K562 (cell line): Measurements from ENCODE around the gene TMEM143. TPM values are rescaled to one million over a fixed set of nuclear protein-coding genes. Genes with fewer than 3 reads are reported as not detected.
A peak's percentile ranks its signal among the peaks of the same experiment; 100 is the strongest.

Experiments
- ATF7 ChIP-seq: fragments of 450-650 bp; IDR thresholded peaks from 2 replicates; pipeline ENCODE4 v1.7.1; 2014; ENCODE audit warnings: mild to moderate bottlenecking, moderate library complexity
- FOXK1 ChIP-seq: sonication (generic); formaldehyde crosslinking; IDR thresholded peaks from 2 replicates; pipeline ENCODE4 v1.8.0; 2022; ENCODE audit warnings: missing genetic modification reagents, mild to moderate bottlenecking, borderline replicate concordance
- GATA2 ChIP-seq: sonication (generic); formaldehyde crosslinking; IDR thresholded peaks from 2 replicates; pipeline ENCODE4 v1.4.0; 2020; ENCODE audit warnings: mild to moderate bottlenecking, missing genetic modification reagents
- MEIS2 ChIP-seq: fragments of 450-650 bp; IDR thresholded peaks from 2 replicates; pipeline ENCODE4 v1.6.1; 2014; ENCODE audit warnings: mild to moderate bottlenecking; ENCODE audit not compliant: partially characterized antibody
- MYBL2 ChIP-seq, 2 experiments: fragments of 450-650 bp in 1 of 2; sonication (generic) in 1 of 2; formaldehyde crosslinking in 1 of 2; IDR thresholded peaks; 2 replicates each; pipeline versions ENCODE4 v1.6.1 to v1.8.1; 2017 to 2022; ENCODE audit warnings: borderline replicate concordance in 1 of 2, inconsistent platforms in 1 of 2, low read depth in 1 of 2, mild to moderate bottlenecking in 1 of 2, missing genetic modification reagents in 1 of 2, moderate library complexity in 1 of 2
- PHF8 ChIP-seq: fragments of 200-600 bp; sonication (generic); IDR thresholded peaks from 2 replicates; pipeline ENCODE4 v1.6.1; 2012; ENCODE audit warnings: mixed run types, mild to moderate bottlenecking, inconsistent platforms, low read length, moderate library complexity, borderline replicate concordance
- RBM17 ChIP-seq: fragments of 200-400 bp; formaldehyde crosslinking; IDR thresholded peaks from 2 replicates; pipeline ENCODE4 v1.6.1; 2017; ENCODE audit warnings: low read depth, mild to moderate bottlenecking, low read length, borderline replicate concordance
- TAF1 ChIP-seq: IDR thresholded peaks from 2 replicates; pipeline ENCODE4 v1.6.1; 2011; ENCODE audit warnings: mild to moderate bottlenecking, low read length, moderate library complexity; ENCODE audit not compliant: insufficient read depth, control insufficient read depth, severe bottlenecking; ENCODE audit errors: extremely low read depth
- ZNF780A ChIP-seq: fragments of 250-450 bp; sonication (Bioruptor Pico); IDR thresholded peaks from 2 replicates; pipeline ENCODE4 v1.5.0; 2021; ENCODE audit warnings: mild to moderate bottlenecking
- polyA plus RNA-seq, 8 experiments: library from polyadenylated mRNA; depleted of rRNA in 4 of 8; stranded (reverse) in 5 of 8; unstranded in 3 of 8; fragments of >200 nt; fragmentation: Nextera tagmentation in 2 of 8; fragmentation: Illumina TruSeq in 1 of 8; extraction: Ambion mirVana in 2 of 8; extraction: Trizol in 1 of 8; gene quantifications; 2 replicates each; pipeline versions ENCODE4 v1.2.1 to v1.2.3, GENCODE V29; 2011 to 2014; ENCODE audit warnings: inconsistent platforms in 1 of 8, missing spikeins in 1 of 8
- total RNA-seq, 7 experiments: library from RNA; depleted of rRNA in 6 of 7; stranded (reverse); fragments of >200 nt in 6 of 7; fragmentation: Illumina TruSeq in 2 of 7; extraction: Trizol in 2 of 7; gene quantifications; 2 replicates each; pipeline versions ENCODE4 v1.2.1 to v1.2.3, GENCODE V29; 2011 to 2021; ENCODE audit warnings: low replicate concordance in 1 of 7
- TF ChIP-seq, protein P1 (sequence below): fragments of 250-450 bp; sonication (Bioruptor Pico); IDR thresholded peaks from 2 replicates; pipeline ENCODE4 v1.5.0; 2020; ENCODE audit warnings: mild to moderate bottlenecking, borderline replicate concordance
- TF ChIP-seq, protein P2 (sequence below): sonication (generic); formaldehyde crosslinking; IDR thresholded peaks from 2 replicates; pipeline ENCODE4 v1.8.1; 2023; ENCODE audit warnings: mild to moderate bottlenecking, missing genetic modification reagents
- TF ChIP-seq, protein P3 (sequence below): fragments of 250-450 bp; sonication (Bioruptor Pico); IDR thresholded peaks from 2 replicates; pipeline ENCODE4 v1.5.0; 2022; ENCODE audit warnings: mild to moderate bottlenecking
- TF ChIP-seq, protein P4 (sequence below): fragments of 450-650 bp; IDR thresholded peaks from 2 replicates; pipeline ENCODE4 v1.6.1; 2018; ENCODE audit warnings: mild to moderate bottlenecking, low read depth; ENCODE audit not compliant: partially characterized antibody
- TF ChIP-seq, protein P5 (sequence below), 2 experiments: fragments of 450-650 bp; IDR thresholded peaks; 2 replicates each; pipeline ENCODE4 v1.6.1; 2016

Gene TMEM143
- total and polyA plus RNA-seq, 9 of the 15 experiments (the other 6 are each of a cell fraction or from before 2014, with no cell fraction given), result 0.66 to 8.8 (median 4.3) TPM

DNA sequence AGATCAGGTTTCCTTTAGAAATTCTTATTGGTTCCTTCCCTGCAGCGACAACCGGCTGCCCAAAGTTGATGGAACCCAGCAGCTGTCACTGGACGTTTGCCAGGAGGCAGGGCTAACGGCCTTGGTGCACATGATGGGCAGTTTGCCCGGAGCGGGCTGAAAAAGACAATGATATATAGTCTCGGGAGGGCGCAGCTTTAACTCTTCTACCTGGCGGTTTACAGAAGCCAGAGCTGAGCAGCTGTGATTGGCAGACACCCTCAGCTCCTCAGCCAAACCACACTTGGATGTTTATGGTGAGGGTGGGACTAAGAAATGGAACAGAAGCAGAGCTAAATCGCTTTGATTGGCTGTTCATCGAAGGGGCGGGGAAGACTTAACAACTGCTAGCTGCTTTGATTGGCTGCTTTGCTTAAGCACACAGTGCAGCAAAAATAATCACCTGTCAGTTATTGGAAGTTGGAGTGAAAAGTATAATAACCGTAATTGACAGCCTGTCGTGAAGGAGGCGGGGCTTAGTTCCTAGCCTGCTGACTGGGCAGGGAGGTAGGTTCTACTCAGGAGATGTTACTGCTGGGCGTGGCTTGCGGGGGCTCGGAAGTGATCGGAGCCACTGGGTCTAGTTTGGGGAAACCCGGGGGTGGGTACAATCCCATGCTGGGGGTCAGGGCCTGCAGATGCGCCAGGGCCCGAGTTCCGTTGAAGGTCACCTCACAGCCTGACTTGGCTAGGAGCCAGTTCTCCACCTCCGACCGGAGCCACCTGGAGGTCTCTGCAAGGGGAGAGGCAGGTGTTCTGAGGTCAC is 30.9 kb downstream of the TMEM143 start (continued):
- TF ChIP-seq, protein P1, sequence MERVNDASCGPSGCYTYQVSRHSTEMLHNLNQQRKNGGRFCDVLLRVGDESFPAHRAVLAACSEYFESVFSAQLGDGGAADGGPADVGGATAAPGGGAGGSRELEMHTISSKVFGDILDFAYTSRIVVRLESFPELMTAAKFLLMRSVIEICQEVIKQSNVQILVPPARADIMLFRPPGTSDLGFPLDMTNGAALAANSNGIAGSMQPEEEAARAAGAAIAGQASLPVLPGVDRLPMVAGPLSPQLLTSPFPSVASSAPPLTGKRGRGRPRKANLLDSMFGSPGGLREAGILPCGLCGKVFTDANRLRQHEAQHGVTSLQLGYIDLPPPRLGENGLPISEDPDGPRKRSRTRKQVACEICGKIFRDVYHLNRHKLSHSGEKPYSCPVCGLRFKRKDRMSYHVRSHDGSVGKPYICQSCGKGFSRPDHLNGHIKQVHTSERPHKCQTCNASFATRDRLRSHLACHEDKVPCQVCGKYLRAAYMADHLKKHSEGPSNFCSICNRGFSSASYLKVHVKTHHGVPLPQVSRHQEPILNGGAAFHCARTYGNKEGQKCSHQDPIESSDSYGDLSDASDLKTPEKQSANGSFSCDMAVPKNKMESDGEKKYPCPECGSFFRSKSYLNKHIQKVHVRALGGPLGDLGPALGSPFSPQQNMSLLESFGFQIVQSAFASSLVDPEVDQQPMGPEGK (CRISPR knock-in tag), result no peak
- TF ChIP-seq RBM17, result no peak
- TF ChIP-seq, protein P2, sequence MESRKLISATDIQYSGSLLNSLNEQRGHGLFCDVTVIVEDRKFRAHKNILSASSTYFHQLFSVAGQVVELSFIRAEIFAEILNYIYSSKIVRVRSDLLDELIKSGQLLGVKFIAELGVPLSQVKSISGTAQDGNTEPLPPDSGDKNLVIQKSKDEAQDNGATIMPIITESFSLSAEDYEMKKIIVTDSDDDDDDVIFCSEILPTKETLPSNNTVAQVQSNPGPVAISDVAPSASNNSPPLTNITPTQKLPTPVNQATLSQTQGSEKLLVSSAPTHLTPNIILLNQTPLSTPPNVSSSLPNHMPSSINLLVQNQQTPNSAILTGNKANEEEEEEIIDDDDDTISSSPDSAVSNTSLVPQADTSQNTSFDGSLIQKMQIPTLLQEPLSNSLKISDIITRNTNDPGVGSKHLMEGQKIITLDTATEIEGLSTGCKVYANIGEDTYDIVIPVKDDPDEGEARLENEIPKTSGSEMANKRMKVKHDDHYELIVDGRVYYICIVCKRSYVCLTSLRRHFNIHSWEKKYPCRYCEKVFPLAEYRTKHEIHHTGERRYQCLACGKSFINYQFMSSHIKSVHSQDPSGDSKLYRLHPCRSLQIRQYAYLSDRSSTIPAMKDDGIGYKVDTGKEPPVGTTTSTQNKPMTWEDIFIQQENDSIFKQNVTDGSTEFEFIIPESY, result no peak
- TF ChIP-seq, protein P3, sequence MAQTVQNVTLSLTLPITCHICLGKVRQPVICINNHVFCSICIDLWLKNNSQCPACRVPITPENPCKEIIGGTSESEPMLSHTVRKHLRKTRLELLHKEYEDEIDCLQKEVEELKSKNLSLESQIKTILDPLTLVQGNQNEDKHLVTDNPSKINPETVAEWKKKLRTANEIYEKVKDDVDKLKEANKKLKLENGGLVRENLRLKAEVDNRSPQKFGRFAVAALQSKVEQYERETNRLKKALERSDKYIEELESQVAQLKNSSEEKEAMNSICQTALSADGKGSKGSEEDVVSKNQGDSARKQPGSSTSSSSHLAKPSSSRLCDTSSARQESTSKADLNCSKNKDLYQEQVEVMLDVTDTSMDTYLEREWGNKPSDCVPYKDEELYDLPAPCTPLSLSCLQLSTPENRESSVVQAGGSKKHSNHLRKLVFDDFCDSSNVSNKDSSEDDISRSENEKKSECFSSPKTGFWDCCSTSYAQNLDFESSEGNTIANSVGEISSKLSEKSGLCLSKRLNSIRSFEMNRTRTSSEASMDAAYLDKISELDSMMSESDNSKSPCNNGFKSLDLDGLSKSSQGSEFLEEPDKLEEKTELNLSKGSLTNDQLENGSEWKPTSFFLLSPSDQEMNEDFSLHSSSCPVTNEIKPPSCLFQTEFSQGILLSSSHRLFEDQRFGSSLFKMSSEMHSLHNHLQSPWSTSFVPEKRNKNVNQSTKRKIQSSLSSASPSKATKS (CRISPR knock-in tag), result no peak
- no peak for TF ChIP-seq FOXK1 (CRISPR knock-in tag)
- TF ChIP-seq ZNF780A (CRISPR knock-in tag), result no peak
- TF ChIP-seq, protein P4, sequence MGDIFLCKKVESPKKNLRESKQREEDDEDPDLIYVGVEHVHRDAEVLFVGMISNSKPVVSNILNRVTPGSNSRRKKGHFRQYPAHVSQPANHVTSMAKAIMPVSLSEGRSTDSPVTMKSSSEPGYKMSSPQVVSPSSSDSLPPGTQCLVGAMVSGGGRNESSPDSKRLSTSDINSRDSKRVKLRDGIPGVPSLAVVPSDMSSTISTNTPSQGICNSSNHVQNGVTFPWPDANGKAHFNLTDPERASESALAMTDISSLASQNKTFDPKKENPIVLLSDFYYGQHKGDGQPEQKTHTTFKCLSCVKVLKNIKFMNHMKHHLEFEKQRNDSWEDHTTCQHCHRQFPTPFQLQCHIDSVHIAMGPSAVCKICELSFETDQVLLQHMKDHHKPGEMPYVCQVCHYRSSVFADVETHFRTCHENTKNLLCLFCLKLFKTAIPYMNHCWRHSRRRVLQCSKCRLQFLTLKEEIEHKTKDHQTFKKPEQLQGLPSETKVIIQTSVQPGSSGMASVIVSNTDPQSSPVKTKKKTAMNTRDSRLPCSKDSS, result no peak
- TF ChIP-seq MEIS2, result peak; percentile 99
- peak; percentile 31; the same call in 1 of the 2 replicates for TF ChIP-seq GATA2 (CRISPR knock-in tag)
- no peak; the same call in 1 of the 2 replicates for TF ChIP-seq MYBL2 (IDR thresholded peaks at IDR 0.05; ENCODE audit: low read depth)
- no peak for TF ChIP-seq MYBL2 (CRISPR knock-in tag; IDR thresholded peaks at IDR 0.05; ENCODE audit: borderline replicate concordance)
- TF ChIP-seq, protein P5, sequence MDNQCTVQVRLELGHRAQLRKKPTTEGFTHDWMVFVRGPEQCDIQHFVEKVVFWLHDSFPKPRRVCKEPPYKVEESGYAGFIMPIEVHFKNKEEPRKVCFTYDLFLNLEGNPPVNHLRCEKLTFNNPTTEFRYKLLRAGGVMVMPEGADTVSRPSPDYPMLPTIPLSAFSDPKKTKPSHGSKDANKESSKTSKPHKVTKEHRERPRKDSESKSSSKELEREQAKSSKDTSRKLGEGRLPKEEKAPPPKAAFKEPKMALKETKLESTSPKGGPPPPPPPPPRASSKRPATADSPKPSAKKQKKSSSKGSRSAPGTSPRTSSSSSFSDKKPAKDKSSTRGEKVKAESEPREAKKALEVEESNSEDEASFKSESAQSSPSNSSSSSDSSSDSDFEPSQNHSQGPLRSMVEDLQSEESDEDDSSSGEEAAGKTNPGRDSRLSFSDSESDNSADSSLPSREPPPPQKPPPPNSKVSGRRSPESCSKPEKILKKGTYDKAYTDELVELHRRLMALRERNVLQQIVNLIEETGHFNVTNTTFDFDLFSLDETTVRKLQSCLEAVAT (IDR thresholded peaks at IDR 0.05), result 0 out of 4 replicates have a peak, but pooled peaks of 1 of the 2 experiments have one; percentile 37
- TF ChIP-seq ATF7, result peak; percentile 60; the same call in 1 of the 2 replicates
- peak; percentile 70; the same call in 1 of the 2 replicates for TF ChIP-seq PHF8
- no peak for TF ChIP-seq TAF1
